ENCODE measurements around the gene SNTA1. TPM values are rescaled to one million over a fixed set of nuclear protein-coding genes. Genes with fewer than 3 reads are reported as not detected.

Gene SNTA1
- total RNA-seq, 2 experiments from 2014 or later = 5.6 to 5.8 TPM

- ATAC-seq (no peak), DNase-seq (no peak)
- TF ChIP-seq, protein P1, sequence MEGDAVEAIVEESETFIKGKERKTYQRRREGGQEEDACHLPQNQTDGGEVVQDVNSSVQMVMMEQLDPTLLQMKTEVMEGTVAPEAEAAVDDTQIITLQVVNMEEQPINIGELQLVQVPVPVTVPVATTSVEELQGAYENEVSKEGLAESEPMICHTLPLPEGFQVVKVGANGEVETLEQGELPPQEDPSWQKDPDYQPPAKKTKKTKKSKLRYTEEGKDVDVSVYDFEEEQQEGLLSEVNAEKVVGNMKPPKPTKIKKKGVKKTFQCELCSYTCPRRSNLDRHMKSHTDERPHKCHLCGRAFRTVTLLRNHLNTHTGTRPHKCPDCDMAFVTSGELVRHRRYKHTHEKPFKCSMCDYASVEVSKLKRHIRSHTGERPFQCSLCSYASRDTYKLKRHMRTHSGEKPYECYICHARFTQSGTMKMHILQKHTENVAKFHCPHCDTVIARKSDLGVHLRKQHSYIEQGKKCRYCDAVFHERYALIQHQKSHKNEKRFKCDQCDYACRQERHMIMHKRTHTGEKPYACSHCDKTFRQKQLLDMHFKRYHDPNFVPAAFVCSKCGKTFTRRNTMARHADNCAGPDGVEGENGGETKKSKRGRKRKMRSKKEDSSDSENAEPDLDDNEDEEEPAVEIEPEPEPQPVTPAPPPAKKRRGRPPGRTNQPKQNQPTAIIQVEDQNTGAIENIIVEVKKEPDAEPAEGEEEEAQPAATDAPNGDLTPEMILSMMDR (IDR thresholded peaks at IDR 0.05) = no peak
- no peaks in the 10 kb centered on the region for H3K9me3 Mint-ChIP-seq
- H3K4me1 Mint-ChIP-seq (ENCODE audit: low read depth) = no peaks in the 10 kb centered on the region
- intact Hi-C loops (cut with micrococcal nuclease) = no loop called here
- no peaks in the 10 kb centered on the region for H3K36me3 Mint-ChIP-seq (ENCODE audit: low read depth)
- POLR2A ChIA-PET = no interaction called here
- CTCF ChIA-PET = no interaction called here
- H3K27ac Mint-ChIP-seq = no peak overlapping the region
- H3K27me3 Mint-ChIP-seq = peaks cover 1% of the 10 kb centered on the region
- H3K4me3 Mint-ChIP-seq = no peak overlapping the region
These were observed 34.0 kb upstream of the SNTA1 start for GRCh38 chr20:33477386-33478234.

DNA sequence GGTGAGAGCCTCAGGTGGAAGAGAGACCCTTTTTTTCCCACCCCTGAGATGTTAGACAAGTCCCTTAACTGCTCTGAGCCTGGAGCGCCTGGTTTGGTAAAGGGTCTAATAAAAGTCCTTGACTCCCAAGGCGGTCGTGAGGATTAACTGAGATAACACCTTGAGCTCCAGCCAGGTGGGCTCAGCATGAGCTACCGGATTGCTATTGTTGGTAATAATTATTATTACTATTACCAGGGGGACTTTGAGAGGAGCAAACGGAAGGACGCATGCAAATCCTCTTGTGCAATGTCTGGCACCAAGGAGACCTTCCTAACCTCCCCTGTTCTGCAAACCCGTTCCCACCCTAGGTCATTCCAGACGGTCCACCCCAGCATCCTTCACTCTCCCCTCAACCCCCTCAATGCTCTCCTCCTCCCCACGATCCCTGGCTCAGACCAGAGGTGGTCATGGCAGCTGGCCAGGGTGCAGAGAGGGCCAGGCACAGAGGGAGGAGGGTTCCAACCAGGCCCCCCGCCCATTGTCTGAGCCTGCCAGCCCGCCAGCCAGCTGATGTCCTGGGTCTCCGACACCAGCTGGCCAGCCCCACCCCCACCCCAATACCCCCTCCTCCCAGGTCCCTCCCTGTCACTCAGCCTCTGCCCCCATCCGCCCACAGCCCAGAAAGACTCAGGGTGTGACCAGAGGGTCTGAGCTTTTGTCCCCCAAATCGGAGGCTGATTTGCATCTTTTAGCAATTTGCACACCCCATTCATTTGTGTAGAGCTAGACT, 32.0 kb upstream of the SNTA1 start:
- Mint-ChIP-seq H3K4me3 (no peak overlapping the region), H3K36me3 (ENCODE audit: low read depth) (no peaks in the 10 kb centered on the region), H3K27ac (no peak overlapping the region), H3K4me1 (ENCODE audit: low read depth) (no peaks in the 10 kb centered on the region), H3K9me3 (no peaks in the 10 kb centered on the region), H3K27me3 (peaks cover 1% of the 10 kb centered on the region)
- CTCF ChIA-PET = interaction anchor here (1.5 kb wide), 1 partner anchor 178 kb away, joined by 4 read pairs; no protein-coding TSS in a partner anchor
- intact Hi-C loops (cut with micrococcal nuclease) = no loop called here
- TF ChIP-seq, protein P1 (IDR thresholded peaks at IDR 0.05) = no peak
- ATAC-seq = no peak
- no peak for DNase-seq
- POLR2A ChIA-PET = interaction anchor here (1.3 kb wide), 1 partner anchor 13 kb away, joined by 3 read pairs; no protein-coding TSS in a partner anchor

DNA sequence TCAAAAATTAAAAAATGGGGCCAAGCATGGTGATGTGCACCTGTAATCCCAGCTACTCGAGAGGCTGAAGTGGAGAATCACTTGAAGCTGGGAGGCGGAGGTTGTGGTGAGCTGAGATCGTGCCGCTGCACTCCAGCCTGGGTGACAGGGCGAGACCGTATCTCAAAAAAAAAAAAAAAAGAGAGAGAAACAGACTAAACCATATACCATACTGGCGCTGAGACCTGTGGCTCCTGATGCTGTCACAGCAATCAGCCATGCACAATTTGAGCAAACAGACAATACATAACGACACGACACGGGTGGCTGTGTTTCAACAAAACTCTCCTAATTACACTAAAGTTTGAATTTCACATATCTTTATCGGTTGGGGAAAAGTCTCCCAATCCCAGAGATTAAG, 31.4 kb upstream of the SNTA1 start:
- TF ChIP-seq, protein P1 (IDR thresholded peaks at IDR 0.05) = no peak
- ChIA-PET POLR2A (interaction anchor here (0.6 to 1.3 kb wide), 2 partner anchors 12 to 46 kb away, joined by 3 read pairs; no protein-coding TSS in a partner anchor), CTCF (interaction anchor here (1.5 kb wide), 1 partner anchor 178 kb away, joined by 4 read pairs; no protein-coding TSS in a partner anchor)
- Mint-ChIP-seq H3K27ac (no peak overlapping the region), H3K4me3 (no peak overlapping the region), H3K4me1 (ENCODE audit: low read depth) (no peaks in the 10 kb centered on the region), H3K9me3 (no peaks in the 10 kb centered on the region), H3K36me3 (ENCODE audit: low read depth) (no peaks in the 10 kb centered on the region), H3K27me3 (peaks cover 1% of the 10 kb centered on the region)
- intact Hi-C loops (cut with micrococcal nuclease) = no loop called here
- no peak for ATAC-seq
- DNase-seq = no peak

DNA sequence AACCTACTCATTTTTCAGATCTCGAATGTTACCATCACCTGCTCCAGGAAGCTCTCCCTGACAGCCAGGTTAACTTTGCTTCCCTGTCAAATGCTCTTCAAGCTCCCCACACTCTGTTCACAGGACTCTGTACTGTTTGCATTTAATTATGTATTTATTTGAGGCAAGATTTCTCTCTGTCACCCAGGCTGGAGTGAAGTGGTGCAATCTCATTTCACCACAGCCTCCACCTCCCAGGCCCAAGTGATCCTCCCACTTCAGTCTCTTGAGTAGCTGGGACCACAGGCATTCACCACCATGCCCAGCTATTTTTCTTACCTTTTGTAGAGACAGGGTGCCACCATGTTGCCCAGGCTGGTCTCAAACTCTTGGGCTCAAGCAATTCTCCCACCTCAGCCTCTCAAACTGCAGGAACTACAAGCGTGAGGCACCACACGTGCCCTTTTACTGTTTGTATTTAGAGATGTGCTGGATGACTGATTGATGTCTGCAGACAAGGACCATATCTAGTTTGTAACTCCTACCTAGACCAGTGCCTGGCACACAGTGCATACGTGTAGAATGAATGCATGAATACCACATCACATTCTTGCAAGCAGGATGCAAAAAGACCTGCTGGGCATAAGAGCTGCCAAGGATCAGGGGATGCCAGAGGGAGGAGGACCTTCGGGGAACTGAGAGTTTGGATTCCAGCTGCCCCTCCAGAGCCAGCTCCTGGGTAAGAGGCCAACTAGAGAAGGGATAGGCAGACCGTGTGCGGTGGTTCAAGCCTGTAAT, 30.7 kb upstream of the SNTA1 start:
- peaks cover 1% of the 10 kb centered on the region for H3K27me3 Mint-ChIP-seq
- POLR2A ChIA-PET = interaction anchor here (0.6 kb wide), 1 partner anchor 46 kb away, joined by 3 read pairs; no protein-coding TSS in a partner anchor
- H3K9me3 Mint-ChIP-seq = no peaks in the 10 kb centered on the region
- H3K36me3 Mint-ChIP-seq (ENCODE audit: low read depth) = no peaks in the 10 kb centered on the region
- no peak overlapping the region for H3K4me3 Mint-ChIP-seq
- H3K4me1 Mint-ChIP-seq (ENCODE audit: low read depth) = no peaks in the 10 kb centered on the region
- no peak overlapping the region for H3K27ac Mint-ChIP-seq
- intact Hi-C loops (cut with micrococcal nuclease) = no loop called here
- CTCF ChIA-PET = interaction anchor here (1.4 to 1.5 kb wide), 2 partner anchors 17 to 179 kb away, joined by 4 to 5 read pairs; no protein-coding TSS in a partner anchor
- TF ChIP-seq, protein P1 (IDR thresholded peaks at IDR 0.05) = no peak
- DNase-seq = no peak
- ATAC-seq = no peak

Measured in activated CD8-positive, alpha-beta T cell treated with anti-CD3 and anti-CD28 coated beads for 36 hours (primary cell).